ENCODE results near the gene TMF1.

TMF1 gene

GRCh38 chr3:69032737-69033136 is 19.4 kb downstream of the TMF1 start:
- TF ChIP-seq, protein P1, sequence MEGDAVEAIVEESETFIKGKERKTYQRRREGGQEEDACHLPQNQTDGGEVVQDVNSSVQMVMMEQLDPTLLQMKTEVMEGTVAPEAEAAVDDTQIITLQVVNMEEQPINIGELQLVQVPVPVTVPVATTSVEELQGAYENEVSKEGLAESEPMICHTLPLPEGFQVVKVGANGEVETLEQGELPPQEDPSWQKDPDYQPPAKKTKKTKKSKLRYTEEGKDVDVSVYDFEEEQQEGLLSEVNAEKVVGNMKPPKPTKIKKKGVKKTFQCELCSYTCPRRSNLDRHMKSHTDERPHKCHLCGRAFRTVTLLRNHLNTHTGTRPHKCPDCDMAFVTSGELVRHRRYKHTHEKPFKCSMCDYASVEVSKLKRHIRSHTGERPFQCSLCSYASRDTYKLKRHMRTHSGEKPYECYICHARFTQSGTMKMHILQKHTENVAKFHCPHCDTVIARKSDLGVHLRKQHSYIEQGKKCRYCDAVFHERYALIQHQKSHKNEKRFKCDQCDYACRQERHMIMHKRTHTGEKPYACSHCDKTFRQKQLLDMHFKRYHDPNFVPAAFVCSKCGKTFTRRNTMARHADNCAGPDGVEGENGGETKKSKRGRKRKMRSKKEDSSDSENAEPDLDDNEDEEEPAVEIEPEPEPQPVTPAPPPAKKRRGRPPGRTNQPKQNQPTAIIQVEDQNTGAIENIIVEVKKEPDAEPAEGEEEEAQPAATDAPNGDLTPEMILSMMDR (IDR thresholded peaks at IDR 0.05; ENCODE audit: low read depth, low read length): no peak
- no peak for DNase-seq (ENCODE audit: low read depth in 2 of 2)
- no peak overlapping the region for H3K4me3 ChIP-seq (replicated peaks in 1 of 2; ENCODE audit: low read depth in 2 of 2, low read length in 2 of 2)

GRCh38 chr3:69032142-69032541 is 20.0 kb downstream of the TMF1 start:
- H3K4me3 ChIP-seq (replicated peaks in 1 of 2; ENCODE audit: low read depth in 2 of 2, low read length in 2 of 2): no peak overlapping the region
- TF ChIP-seq, protein P1 (IDR thresholded peaks at IDR 0.05; ENCODE audit: low read depth, low read length): no peak
- DNase-seq (ENCODE audit: low read depth in 2 of 2): peak; percentile 44 to 78

GRCh38 chr3:69031635-69032034 is 20.5 kb downstream of the TMF1 start:
- H3K4me3 ChIP-seq (replicated peaks in 1 of 2; ENCODE audit: low read depth in 2 of 2, low read length in 2 of 2): no peak overlapping the region
- TF ChIP-seq, protein P1 (IDR thresholded peaks at IDR 0.05; ENCODE audit: low read depth, low read length): no peak
- DNase-seq (ENCODE audit: low read depth in 2 of 2): peak in 1 of 2 donors; percentile 16

DNA sequence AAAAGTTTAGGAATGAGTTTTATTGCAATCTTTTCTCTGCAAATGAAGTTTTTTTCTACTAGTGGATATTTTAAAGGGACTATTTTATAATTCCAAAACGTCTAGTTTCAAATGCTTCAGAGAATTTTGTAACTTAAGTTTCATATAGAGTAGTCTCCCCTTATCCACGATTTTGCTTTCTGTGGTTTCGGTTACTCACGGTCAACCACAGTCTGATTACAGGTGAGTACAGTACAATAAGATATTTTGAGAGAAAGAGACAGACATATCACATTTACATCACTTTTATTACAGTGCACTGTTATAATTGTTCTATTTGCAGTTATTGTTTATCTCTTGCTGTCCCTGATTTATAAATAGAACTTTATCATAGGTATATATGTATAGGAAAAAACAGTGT is 31.3 kb downstream of the TMF1 start:
- DNase-seq (ENCODE audit: low read depth in 2 of 2): no peak
- TF ChIP-seq, protein P1 (IDR thresholded peaks at IDR 0.05; ENCODE audit: low read depth, low read length): no peak
- no peak overlapping the region for H3K4me3 ChIP-seq (replicated peaks in 1 of 2; ENCODE audit: low read depth in 2 of 2, low read length in 2 of 2)

GRCh38 chr3:69020424-69020823 is 31.7 kb downstream of the TMF1 start:
- peak in 1 of 2 donors; percentile 11 for DNase-seq (ENCODE audit: low read depth in 2 of 2)
- no peak overlapping the region for H3K4me3 ChIP-seq (replicated peaks in 1 of 2; ENCODE audit: low read depth in 2 of 2, low read length in 2 of 2)
- TF ChIP-seq, protein P1 (IDR thresholded peaks at IDR 0.05; ENCODE audit: low read depth, low read length): peak; percentile 17

GRCh38 chr3:69016901-69017300 is 35.2 kb downstream of the TMF1 start:
- TF ChIP-seq, protein P1 (IDR thresholded peaks at IDR 0.05; ENCODE audit: low read depth, low read length): no peak
- no peak overlapping the region for H3K4me3 ChIP-seq (replicated peaks in 1 of 2; ENCODE audit: low read depth in 2 of 2, low read length in 2 of 2)
- DNase-seq (ENCODE audit: low read depth in 2 of 2): no peak

DNA sequence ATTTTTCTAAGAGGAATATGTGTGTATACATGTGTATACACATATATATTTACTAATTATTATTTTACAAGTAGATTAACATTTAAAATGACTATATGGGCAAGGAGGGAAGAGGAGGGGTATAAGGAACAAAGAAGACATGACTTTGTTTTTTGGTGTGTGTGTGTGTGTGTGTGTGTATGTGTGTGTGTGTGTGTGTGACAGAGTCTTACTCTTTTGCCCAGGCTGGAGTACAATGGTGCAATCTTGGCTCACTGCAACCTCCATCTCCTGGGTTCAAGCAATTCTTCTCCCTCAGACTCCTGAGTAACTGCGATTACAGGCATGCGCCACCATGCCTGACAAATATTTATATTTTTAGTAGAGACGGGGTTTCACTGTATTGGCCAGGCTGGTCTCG is 36.0 kb downstream of the TMF1 start:
- TF ChIP-seq, protein P1 (IDR thresholded peaks at IDR 0.05; ENCODE audit: low read depth, low read length): no peak
- no peak for DNase-seq (ENCODE audit: low read depth in 2 of 2)
- H3K4me3 ChIP-seq (replicated peaks in 1 of 2; ENCODE audit: low read depth in 2 of 2, low read length in 2 of 2): no peak overlapping the region

Data from cardiac fibroblast (primary cell).